Neural cell (in vitro differentiated cells): ENCODE results near the gene FAM200C.
A peak's percentile ranks its signal among the peaks of the same experiment; 100 is the strongest.

ENCODE experiments used
- CTCF ChIP-seq: fragments of 450-650 bp; IDR thresholded peaks from 2 replicates; pipeline ENCODE4 v1.5.1; 2014; ENCODE audit warnings: antibody characterized with exemption, mild to moderate bottlenecking, moderate library complexity; ENCODE audit not compliant: poor library complexity, severe bottlenecking
- EZH2 ChIP-seq: fragments of 200-600, 300-800 bp; shearing (Covaris generic), sonication (generic); IDR thresholded peaks from 2 replicates; pipeline ENCODE4 v1.6.1; 2014; ENCODE audit warnings: antibody characterized with exemption, low read length, borderline replicate concordance, mild to moderate bottlenecking; ENCODE audit not compliant: insufficient read depth, poor library complexity, severe bottlenecking
- MXI1 ChIP-seq: fragments of 450-650 bp; conservative IDR thresholded peaks from 2 replicates; pipeline ENCODE4 v1.6.1; 2014; ENCODE audit warnings: antibody characterized with exemption, mild to moderate bottlenecking; ENCODE audit not compliant: poor library complexity, severe bottlenecking
- POLR2AphosphoS5 ChIP-seq: IDR thresholded peaks from 2 replicates; pipeline ENCODE4 v1.6.1; 2012
- SMC3 ChIP-seq: fragments of 450-650 bp; conservative IDR thresholded peaks from 2 replicates; pipeline ENCODE4 v1.6.1; 2014; ENCODE audit warnings: antibody characterized with exemption, mild to moderate bottlenecking, moderate library complexity; ENCODE audit not compliant: poor library complexity

GRCh38 chr5:160438316-160439204, 38.7 kb upstream of the FAM200C start:
- TF ChIP-seq CTCF (peak; percentile 81), EZH2 (no peak), POLR2AphosphoS5 (peak; percentile 13), MXI1 (no peak), SMC3 (peak; percentile 78)
